GM12865 (cell line): Measurements from ENCODE around the gene KRTAP20-1.

Experiments
- DNase-seq: peaks from one replicate; pipeline ENCODE4 v3.0.0; 2010; ENCODE audit warnings: low read depth
- H3K4me3 ChIP-seq: 2 replicates; pipeline ENCODE4 v1.5.1; 2011; ENCODE audit warnings: mild to moderate bottlenecking, low read depth, low read length, control low read depth
- CTCF ChIP-seq: IDR thresholded peaks from 2 replicates; pipeline ENCODE4 v1.5.1; 2011; ENCODE audit warnings: low read length, control low read depth, low read depth, inconsistent platforms; ENCODE audit not compliant: insufficient read depth; ENCODE audit errors: missing control alignments

KRTAP20-1 gene

GRCh38 chr21:30616125-30616524 is at the start of gene KRTAP20-1:
TSS of gene KRTAP20-1 (plus strand) at chr21:30616425. CDS start at chr21:30616455, 30 bp downstream.
- no peak for TF ChIP-seq CTCF
- DNase-seq: no peak
- H3K4me3 ChIP-seq: no peak within 1 kb of the TSS

- DNase-seq: no peak
- no peak for TF ChIP-seq CTCF
- no peak overlapping the region for H3K4me3 ChIP-seq
Observed at GRCh38 chr21:30567617-30568016, 48.6 kb upstream of the KRTAP20-1 start.

- no peak overlapping the region for H3K4me3 ChIP-seq
- DNase-seq: no peak
- no peak for TF ChIP-seq CTCF
Observed at GRCh38 chr21:30577766-30578165, 38.5 kb upstream of the KRTAP20-1 start.

- DNase-seq: no peak
- no peak for TF ChIP-seq CTCF
Observed at GRCh38 chr21:30579346-30579745, 36.9 kb upstream of the KRTAP20-1 start.

GRCh38 chr21:30580132-30580531 is 36.1 kb upstream of the KRTAP20-1 start:
- DNase-seq: no peak
- TF ChIP-seq CTCF: no peak
- H3K4me3 ChIP-seq: no peak overlapping the region

More at GRCh38 chr21:30579346-30579745, 36.9 kb upstream of the KRTAP20-1 start:
- no peak overlapping the region for H3K4me3 ChIP-seq

- no peak for TF ChIP-seq CTCF
- no peak for DNase-seq
- H3K4me3 ChIP-seq: no peak overlapping the region
Observed at GRCh38 chr21:30582870-30583269, 33.4 kb upstream of the KRTAP20-1 start.

- DNase-seq: no peak
- H3K4me3 ChIP-seq: no peak within 1 kb of the TSS
- no peak for TF ChIP-seq CTCF
Observed at GRCh38 chr21:30590297-30590696, 25.9 kb upstream of the KRTAP20-1 start, which contains the start of gene KRTAP22-2. TSS of gene KRTAP22-2 (minus strand) at chr21:30590397.
